Measurements from ENCODE around the gene EIF2B1.
A peak's percentile ranks its signal among the peaks of the same experiment; 100 is the strongest.

Gene EIF2B1

DNA sequence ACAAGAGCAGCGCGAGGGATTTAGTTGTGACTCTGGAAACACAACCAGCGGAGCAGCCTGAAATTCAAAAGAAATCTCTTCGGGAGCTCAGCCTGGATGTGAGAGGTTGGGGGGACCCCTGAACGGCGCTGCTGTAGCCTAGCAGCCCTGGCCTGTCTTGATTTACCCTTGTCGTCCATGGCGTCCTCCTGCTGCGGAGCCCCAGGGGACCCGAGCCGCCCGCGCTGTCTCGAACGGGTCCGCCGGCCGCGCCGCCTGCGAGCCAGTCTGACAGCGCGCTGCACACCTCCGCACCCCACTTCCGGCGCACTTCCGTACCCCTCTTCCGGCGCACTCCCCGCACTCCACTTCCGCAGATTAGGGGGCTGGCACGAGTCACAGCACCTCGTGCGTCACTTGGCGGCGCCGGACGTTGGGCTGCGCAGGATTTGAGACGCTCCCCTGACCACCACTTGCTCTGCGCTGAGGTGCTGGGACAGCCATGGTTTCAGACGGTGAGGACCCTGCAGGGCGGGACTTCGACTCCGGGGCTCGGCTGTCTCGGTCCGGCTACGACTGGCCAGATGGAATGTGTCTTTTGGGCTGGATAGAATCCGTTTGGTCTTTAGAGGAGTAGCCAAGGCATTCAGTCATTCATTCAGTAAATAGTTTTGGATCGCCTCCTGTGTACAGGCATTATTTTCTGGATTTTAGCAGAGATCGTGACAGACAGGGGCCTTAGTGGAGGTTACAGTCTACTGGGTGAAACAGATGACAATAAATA, at the start of gene EIF2B1, which contains the start of gene GTF2H3:
Gene EIF2B1, minus strand, starts transcription at position 308 of the 763 bp plus-strand sequence. Its CDS starts 129 bp downstream, at position 179.
Gene GTF2H3, plus strand, starts transcription at position 451 of the 763 bp plus-strand sequence. Its CDS starts 31 bp downstream, at position 482.
- peak; percentile 94 to 98 for DNase-seq

- no peak for DNase-seq
Measured at GRCh38 chr12:123681605-123682004, 48.1 kb upstream of the EIF2B1 start.

- no peak for DNase-seq
Measured at GRCh38 chr12:123678981-123679380, 45.5 kb upstream of the EIF2B1 start.

DNA sequence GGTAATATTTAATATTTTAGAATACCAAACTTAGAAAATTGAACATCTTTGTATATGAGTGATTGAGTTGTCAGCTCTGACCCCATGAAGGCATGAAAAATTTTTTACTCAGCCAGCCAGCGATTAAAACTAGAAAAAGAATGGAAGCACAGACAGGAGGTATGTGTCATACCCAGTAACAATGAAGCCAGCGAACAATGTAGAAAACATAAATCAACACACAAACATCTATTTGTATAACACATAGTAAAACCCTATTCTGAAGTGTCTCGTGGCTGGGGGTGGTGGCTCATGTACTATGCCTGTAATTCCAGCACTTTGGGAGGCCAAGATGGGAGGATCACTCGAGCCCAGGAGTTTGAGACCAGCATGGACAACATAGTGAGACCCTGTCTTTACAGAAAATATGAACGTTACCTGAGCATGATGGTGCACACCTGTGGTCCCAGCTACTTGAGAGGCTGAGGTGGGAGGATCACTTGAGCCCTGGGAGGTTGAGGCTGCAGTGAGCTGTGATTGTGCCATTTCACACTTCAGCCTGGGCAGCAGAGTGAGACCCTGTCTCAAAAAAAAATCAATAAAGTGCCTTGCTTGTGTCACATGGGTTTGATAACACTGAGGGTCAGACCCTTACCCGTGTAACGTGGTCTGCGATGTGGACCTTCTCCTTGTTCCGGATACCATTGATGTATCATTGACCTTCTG, 43.3 kb upstream of the EIF2B1 start:
- DNase-seq, result no peak

DNA sequence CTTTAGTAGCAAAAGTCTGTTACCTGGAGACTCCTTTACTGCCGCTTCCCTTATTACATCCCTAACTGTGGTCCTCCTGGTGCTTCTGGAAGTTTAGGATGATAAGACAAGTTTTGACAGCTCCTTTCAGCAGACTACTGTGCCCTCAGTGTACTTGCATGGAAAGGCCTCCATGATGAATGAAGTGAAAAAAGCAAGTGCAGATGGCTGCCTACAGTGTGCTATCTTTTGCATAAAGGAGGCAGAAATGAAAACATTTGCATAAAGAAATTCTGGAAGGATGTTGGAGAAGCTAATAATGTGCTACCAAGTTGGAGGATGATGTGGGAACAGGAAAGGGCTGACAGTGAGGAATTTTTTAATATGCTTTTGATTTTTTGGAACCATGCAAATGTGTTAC, 42.0 kb upstream of the EIF2B1 start:
- DNase-seq, result peak in 1 of 2 experiments; percentile 38

GRCh38 chr12:123671876-123672275, 38.4 kb upstream of the EIF2B1 start:
- DNase-seq, result no peak

DNA sequence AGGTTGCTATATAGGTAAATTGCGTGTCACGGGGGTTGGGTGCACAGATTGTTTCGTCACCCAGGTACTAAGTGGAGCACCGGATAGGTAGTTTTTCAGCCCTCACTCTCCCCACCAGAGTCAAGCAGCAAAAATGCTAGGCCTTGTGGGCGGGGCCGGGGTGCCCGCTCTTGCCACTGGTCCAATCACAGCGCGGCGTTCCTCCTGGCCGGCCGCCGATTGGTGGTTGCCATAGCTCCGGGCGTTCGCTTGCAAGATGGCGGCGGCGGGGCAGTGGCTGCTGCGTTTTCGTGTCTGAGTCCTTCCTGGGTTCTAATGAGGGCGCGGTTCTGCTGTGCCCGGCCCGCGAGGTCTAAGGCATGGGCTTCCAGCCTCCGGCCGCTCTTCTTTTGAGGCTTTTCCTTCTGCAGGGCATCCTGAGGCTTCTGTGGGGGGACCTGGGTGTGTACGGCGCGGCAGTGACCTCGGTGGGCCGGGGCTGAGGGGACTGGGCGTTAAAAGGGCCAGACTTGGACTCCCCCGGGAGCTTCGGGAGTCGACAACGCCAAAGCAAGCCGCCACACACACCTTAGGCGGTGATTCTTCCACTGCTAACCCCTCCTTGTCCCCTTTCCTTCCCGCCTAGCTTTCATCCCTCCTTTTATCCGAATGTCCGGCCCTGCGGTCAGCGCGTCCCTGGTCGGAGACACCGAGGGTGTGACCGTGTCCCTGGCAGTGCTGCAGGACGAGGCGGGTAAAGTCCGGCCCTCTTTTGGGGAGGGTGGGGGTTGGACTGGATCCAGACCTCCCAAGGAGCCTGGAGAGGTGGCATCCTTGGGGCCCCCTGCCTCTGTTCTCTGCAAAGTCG, 37.6 kb upstream of the EIF2B1 start, which contains the start of gene TCTN2:
Gene TCTN2, plus strand, starts transcription at position 232 of the 847 bp plus-strand sequence. Its CDS starts 128 bp downstream, at position 360.
- DNase-seq, result peak; percentile 70 to 96

DNA sequence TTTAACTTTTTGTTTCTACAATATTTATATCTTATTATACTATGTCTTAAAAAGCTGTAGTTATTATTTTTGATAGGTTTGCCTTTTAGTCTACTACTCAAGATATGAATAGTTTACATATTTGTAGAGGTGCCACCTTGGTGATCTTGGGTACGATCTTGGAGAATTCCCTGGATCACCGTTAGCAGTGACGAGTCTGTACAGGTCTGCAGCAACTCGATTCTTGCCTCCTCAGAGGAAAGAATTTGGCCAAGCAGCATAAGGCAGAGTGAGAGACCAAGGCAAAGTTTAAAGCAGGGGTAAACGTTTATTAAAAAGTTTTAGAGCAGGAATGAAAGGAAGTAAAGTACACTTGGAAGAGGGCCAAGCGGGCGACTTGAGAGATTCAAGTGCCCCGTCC, 34.3 kb upstream of the EIF2B1 start:
- no peak for DNase-seq

GRCh38 chr12:123659996-123660727, 26.7 kb upstream of the EIF2B1 start:
- DNase-seq, result no peak

DNA sequence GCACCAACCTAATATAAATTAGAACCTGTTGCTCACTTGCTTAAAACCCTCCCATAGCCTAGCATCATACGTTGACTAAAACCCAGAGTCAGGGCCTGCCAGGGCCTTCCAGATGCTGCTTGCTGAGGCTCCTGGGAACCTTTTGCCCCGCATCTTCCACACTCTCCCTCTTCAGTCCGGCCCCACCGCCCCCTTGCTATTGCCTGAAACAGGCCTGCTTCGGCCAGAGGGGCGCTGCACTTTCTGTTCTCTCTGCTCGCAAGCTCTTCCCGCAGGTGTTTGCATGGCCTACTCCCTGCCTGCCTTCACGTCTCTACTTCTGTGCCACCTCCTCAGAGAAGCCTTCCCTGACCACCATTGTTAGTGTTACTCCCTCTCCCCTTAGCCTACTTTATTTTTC, 23.7 kb upstream of the EIF2B1 start:
- no peak for DNase-seq

GRCh38 chr12:123656392-123656791, 22.9 kb upstream of the EIF2B1 start:
- DNase-seq, result no peak

DNA sequence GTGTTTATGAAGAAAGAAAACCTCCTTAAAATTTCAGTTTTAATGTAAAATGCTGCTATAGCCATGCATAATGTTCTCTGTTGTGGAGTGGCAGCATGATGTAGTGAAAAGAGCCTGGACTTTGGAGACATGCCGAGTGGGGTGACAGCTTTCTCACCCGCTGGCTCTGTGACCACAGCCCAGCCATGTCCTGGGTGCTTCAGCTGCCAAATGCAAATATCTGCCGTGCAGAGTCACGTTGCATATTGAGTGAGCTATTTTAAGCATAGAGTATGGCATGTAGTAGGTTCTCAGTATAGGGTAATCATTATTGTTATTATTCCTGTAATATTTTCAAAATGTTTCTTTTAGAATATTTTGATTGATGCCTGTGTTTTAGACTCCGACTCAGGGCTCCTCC, 21.9 kb upstream of the EIF2B1 start:
- peak; percentile 60 to 83 for DNase-seq

DNA sequence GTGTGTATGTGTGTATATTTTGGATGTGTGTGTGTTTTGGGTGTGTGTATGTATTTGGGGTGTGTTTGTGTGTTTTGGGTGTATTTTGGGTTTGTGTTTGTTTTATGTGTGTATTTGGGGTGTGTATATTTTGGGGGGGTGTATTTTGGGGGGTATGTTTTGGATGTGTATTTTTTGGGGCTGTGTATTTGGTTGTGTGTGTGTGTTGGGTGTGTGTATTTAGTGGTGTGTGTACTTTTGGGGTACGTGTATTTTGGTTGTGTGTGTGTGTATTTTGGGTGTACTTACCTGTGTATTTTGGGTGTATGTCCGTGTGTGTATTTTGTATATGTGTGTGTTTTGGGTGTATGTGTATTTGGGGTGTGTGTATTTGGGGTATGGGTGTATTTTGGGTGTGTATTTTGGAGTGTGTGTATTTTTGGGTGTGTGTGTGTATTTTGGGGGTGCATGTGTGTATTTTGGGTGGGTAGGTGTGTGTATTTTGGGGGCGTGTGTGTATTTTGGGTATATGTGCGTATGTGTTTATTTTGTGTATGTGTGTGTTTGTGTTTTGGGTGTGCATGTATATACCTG, 20.7 kb upstream of the EIF2B1 start:
- DNase-seq, result no peak

DNA sequence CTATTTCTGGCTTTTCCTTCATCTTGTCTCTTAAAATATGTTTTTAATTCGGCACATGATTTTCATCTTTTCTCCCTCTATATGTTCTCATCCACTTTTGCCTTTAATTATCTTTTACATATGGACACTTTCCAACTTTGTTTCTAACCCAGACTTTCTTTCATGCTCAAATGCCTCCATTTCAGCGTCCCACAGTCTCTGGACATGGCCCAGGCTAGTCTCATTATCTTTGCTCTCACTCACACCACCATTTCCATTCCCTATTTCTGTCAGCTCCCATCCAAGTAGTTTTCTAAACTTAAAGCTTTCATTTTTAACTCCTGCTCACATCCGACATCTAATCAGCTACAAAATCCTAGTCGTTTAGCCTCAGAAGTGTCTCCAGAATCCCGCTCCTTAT, 14.9 kb upstream of the EIF2B1 start:
- no peak for DNase-seq

DNA sequence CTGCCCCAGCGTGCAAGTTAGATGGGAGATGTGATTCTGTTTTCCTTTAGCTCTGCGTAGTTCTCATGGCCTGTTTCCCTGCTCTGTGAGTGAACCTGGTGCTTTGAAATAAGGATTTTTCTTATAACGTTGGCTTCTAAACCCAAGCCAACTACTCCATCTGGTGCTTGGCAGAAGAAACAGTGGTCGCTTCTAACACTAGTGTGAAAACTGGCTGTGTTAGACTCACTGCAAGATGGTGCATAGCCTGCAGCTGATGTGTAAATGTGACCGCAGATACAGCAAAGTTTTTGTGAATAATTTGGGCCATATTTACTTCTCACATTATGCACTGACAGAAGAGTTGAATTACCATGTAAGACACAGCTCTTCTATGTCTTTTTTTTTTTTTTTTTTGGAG, 12.4 kb upstream of the EIF2B1 start:
- DNase-seq, result no peak

DNA sequence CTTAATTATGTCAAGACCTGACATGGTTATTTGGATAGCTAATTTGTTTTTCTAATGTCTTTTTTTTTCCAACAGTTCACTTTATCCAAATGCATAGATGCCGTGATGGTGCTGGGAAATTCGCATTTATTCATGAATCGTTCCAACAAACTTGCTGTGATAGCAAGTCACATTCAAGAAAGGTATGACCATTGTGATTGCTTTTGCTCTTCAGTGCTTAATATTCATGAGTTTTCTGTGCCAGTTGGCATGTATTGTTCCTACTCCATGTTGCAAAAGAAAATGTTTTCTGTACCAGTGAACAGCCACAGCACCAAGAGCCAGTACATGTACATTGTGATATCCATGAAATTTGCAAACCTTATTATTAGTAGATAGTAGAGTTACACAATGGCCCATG, 11.9 kb upstream of the EIF2B1 start:
- DNase-seq, result no peak

DNA sequence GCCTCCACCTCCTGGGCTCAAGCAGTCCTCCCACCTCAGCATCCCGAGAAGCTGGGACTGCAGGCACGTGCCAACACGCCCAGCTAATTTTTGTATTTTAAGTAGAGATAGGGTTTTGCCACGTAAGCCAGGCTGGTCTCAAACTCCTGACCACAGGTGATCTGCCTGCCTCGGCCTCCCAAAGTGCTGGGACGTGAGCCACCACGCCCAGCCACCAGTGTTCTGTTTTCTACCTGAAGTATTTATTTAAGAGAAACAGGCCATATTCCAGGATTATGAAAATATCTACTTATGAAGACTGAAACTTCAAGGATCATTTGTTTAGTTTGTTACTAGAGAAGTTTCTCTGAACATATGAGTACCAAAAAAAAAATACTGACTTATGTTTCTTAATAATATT, 10.4 kb upstream of the EIF2B1 start:
- no peak for DNase-seq

DNA sequence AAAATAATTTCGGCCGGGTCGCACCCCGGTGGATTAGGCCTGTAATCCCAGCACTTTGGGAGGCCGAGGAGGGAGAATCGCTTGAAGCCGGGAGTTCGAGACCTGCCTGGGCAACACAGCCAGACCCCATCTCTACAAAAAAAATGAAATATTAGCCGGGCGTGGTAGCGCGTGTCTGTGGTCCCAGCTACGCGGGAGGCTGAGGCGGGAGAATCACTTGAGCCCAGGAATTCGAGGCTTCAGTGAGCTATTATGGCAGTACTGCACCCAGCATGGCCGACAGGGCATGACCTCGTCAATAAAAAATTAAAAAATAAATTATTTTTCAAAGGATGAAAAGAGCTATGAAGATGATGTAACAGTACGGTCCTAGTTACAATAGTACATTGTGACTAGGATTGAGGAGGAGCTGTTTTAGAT, 666 bp upstream of the EIF2B1 start:
- no peak for DNase-seq

DNA sequence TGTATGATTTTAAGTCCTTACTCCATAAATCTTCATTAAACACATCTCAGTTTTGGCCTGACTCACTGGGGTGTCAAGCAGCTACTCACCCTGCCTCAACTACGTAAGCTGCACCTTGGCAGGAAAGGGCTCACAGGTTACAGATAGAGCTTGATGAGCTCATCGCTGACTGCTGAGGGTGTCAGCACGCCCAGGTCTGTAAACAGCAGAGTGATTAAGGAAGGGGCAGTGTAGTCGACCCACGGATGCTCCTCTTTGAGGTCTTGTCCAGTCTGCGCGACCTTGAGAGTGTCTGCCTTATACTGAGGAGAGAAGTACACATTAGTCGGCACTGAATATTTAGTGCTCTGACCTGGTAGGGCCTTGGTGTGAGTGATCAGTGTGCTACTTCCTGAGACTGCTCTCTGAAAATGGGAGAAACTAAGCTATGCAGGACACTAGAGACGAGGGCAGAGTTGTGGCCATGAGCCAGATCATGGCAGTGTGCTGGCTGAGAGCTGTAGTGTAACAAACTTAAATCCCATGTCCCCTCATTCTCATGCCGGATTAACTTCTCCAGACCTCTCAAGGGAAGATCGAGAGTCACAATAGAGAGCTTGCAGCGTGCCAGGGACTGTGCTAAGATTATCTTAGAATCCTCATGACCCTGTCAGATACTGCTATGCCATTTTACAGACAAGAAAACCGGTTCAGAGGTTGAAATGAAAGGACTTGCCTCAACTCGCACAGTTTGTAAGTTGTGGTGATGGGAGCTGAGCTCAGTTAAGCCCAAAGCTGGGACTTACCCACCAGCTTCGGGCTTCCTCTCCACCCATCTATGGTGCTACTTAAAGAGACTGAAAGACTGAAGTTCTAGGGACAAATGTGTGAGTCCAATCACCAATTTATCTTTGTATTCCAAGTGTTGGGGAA, 11.6 kb downstream of the EIF2B1 start:
- DNase-seq, result no peak

- no peak for DNase-seq
Measured at GRCh38 chr12:123621101-123621500, 12.4 kb downstream of the EIF2B1 start.

GRCh38 chr12:123617580-123617979, 15.9 kb downstream of the EIF2B1 start:
- DNase-seq, result no peak

Data from NCI-H526 (cell line).